Epithelial cell of esophagus (primary cell): ENCODE data around the gene ALDH2.
A peak's percentile ranks its signal among the peaks of the same experiment; 100 is the strongest.
"Not testable (repeated sequence)": the region's sequence is repeated elsewhere in the genome, so short reads cannot be mapped to it uniquely, and the experiment has no call there.

Experiments
- DNase-seq: peaks from one replicate; pipeline ENCODE4 v3.0.0; 2010; ENCODE audit warnings: low read depth
- H3K4me3 ChIP-seq: 2 replicates; pipeline ENCODE4 v1.5.1; 2011; ENCODE audit warnings: mild to moderate bottlenecking, low read length, control low read depth
- CTCF ChIP-seq: IDR thresholded peaks from 2 replicates; pipeline ENCODE4 v1.5.1; 2011; ENCODE audit warnings: low read depth, mild to moderate bottlenecking, low read length, control low read depth, inconsistent platforms; ENCODE audit not compliant: insufficient read depth; ENCODE audit errors: missing control alignments

The ALDH2 gene

GRCh38 chr12:111758120-111758561 lies 8.6 kb upstream of the ALDH2 start:
- H3K4me3 ChIP-seq = no peak overlapping the region
- no peak for TF ChIP-seq CTCF

GRCh38 chr12:111759271-111759670 lies 7.5 kb upstream of the ALDH2 start:
- TF ChIP-seq CTCF = no peak
- DNase-seq = no peak
- H3K4me3 ChIP-seq = no peak overlapping the region

More at GRCh38 chr12:111758120-111758561, 8.6 kb upstream of the ALDH2 start:
- peak; percentile 65 for DNase-seq

GRCh38 chr12:111759991-111760390 lies 6.7 kb upstream of the ALDH2 start:
- no peak for TF ChIP-seq CTCF
- no peak overlapping the region for H3K4me3 ChIP-seq
- DNase-seq = no peak

- no peak for TF ChIP-seq CTCF
- no peak for DNase-seq
- H3K4me3 ChIP-seq = no peak overlapping the region
These were observed 5.6 kb upstream of the ALDH2 start for GRCh38 chr12:111761099-111761498.

GRCh38 chr12:111761706-111762105 lies 5.0 kb upstream of the ALDH2 start:
- no peak for DNase-seq
- H3K4me3 ChIP-seq = no peak overlapping the region

GRCh38 chr12:111763552-111763951 lies 3.2 kb upstream of the ALDH2 start:
- not testable (repeated sequence) for DNase-seq

More at GRCh38 chr12:111761706-111762105, 5.0 kb upstream of the ALDH2 start:
- no peak for TF ChIP-seq CTCF

GRCh38 chr12:111764120-111764821 lies 2.5 kb upstream of the ALDH2 start:
- DNase-seq = no peak
- TF ChIP-seq CTCF = no peak
- no peak overlapping the region for H3K4me3 ChIP-seq

More at GRCh38 chr12:111763552-111763951, 3.2 kb upstream of the ALDH2 start:
- not testable (repeated sequence) for H3K4me3 ChIP-seq
